Neuronal stem cell (in vitro differentiated cells): Measurements from ENCODE around the gene ADSS1.

ENCODE experiments used
- DNase-seq: peaks from one replicate; pipeline ENCODE4 v3.0.0-alpha.2; 2013; ENCODE audit warnings: low spot score
- H2AFZ ChIP-seq: one replicate; pipeline ENCODE4 v1.6.1; 2013; ENCODE audit warnings: mild to moderate bottlenecking, low read length, inconsistent platforms
- H2AK5ac ChIP-seq: 2 replicates; pipeline ENCODE4 v1.6.1; 2013; ENCODE audit warnings: low read depth, mild to moderate bottlenecking, inconsistent platforms, low read length, moderate library complexity, mixed read lengths
- H2BK120ac ChIP-seq: 2 replicates; pipeline ENCODE4 v1.6.1; 2013; ENCODE audit warnings: low read depth, mild to moderate bottlenecking, inconsistent platforms, low read length, moderate library complexity, mixed read lengths
- H2BK12ac ChIP-seq: one replicate; pipeline ENCODE4 v1.6.1; 2013; ENCODE audit warnings: low read length, inconsistent platforms
- H2BK15ac ChIP-seq: 2 replicates; pipeline ENCODE4 v1.6.1; 2013; ENCODE audit warnings: mild to moderate bottlenecking, low read length, inconsistent platforms, mixed read lengths
- H2BK5ac ChIP-seq: one replicate; pipeline ENCODE4 v1.6.1; 2013; ENCODE audit warnings: inconsistent platforms, mild to moderate bottlenecking, low read length, moderate library complexity
- H3K14ac ChIP-seq: one replicate; pipeline ENCODE4 v1.6.1; 2013; ENCODE audit warnings: low read length, inconsistent platforms
- H3K18ac ChIP-seq: 2 replicates; pipeline ENCODE4 v1.6.1; 2013; ENCODE audit warnings: low read length, inconsistent platforms
- H3K23ac ChIP-seq: 2 replicates; pipeline ENCODE4 v1.6.1; 2013; ENCODE audit warnings: low read depth, mild to moderate bottlenecking, mixed read lengths, low read length, inconsistent platforms; ENCODE audit not compliant: poor library complexity
- H3K27ac ChIP-seq: replicated peaks from 3 replicates; pipeline ENCODE4 v1.5.1; 2013; ENCODE audit warnings: low read length, inconsistent platforms
- H3K27me3 ChIP-seq, 3 experiments: 2 replicates each; pipeline ENCODE4 v1.6.1; 2013; ENCODE audit warnings: low read length in 3 of 3, mild to moderate bottlenecking in 2 of 3, inconsistent platforms in 1 of 3, low read depth in 1 of 3, mixed read lengths in 1 of 3, moderate library complexity in 1 of 3; ENCODE audit not compliant: control insufficient read depth in 3 of 3, insufficient read depth in 3 of 3
- H3K36me3 ChIP-seq, 2 donors: replicated peaks in 1 of 2; 2 replicates each; pipeline ENCODE4 v1.6.1; 2013; ENCODE audit warnings: low read length in 2 of 2; ENCODE audit not compliant: control insufficient read depth in 2 of 2, insufficient read depth in 2 of 2
- H3K4ac ChIP-seq: 2 replicates; pipeline ENCODE4 v1.6.1; 2013; ENCODE audit warnings: inconsistent platforms, mild to moderate bottlenecking, low read length, moderate library complexity
- H3K4me1 ChIP-seq, 2 donors: 1 replicate in 1 of 2; 2 replicates in 1 of 2; pipeline ENCODE4 v1.6.1; 2013; ENCODE audit warnings: low read length in 2 of 2, low read depth in 1 of 2; ENCODE audit not compliant: control insufficient read depth in 2 of 2, insufficient read depth in 1 of 2
- H3K4me2 ChIP-seq: one replicate; pipeline ENCODE4 v1.6.1; 2013; ENCODE audit warnings: mild to moderate bottlenecking, low read length, inconsistent platforms; ENCODE audit not compliant: insufficient read depth, poor library complexity, severe bottlenecking
- H3K4me3 ChIP-seq, 2 donors: 2 replicates each; pipeline ENCODE4 v1.5.1; 2013; ENCODE audit warnings: low read length in 2 of 2, mild to moderate bottlenecking in 2 of 2, inconsistent platforms in 1 of 2, moderate library complexity in 1 of 2
- H3K79me1 ChIP-seq: one replicate; pipeline ENCODE4 v1.6.1; 2013; ENCODE audit warnings: low read depth, mild to moderate bottlenecking, inconsistent platforms, low read length, moderate library complexity
- H3K9ac ChIP-seq: one replicate; pipeline ENCODE4 v1.6.1; 2013; ENCODE audit warnings: mild to moderate bottlenecking, low read depth, low read length, inconsistent platforms; ENCODE audit not compliant: poor library complexity
- H3K9me3 ChIP-seq, 2 donors: replicated peaks in 1 of 2; 2 replicates each; pipeline versions ENCODE3 to v1.6.1; 2013; ENCODE audit warnings: low read length in 2 of 2, mild to moderate bottlenecking in 2 of 2, inconsistent platforms in 1 of 2, low read depth in 1 of 2, mixed read lengths in 1 of 2, moderate library complexity in 1 of 2; ENCODE audit not compliant: control insufficient read depth in 2 of 2, insufficient read depth in 1 of 2
- H4K8ac ChIP-seq: one replicate; pipeline ENCODE4 v1.6.1; 2013; ENCODE audit warnings: low read depth, mild to moderate bottlenecking, inconsistent platforms, low read length, moderate library complexity
- H4K91ac ChIP-seq: one replicate; pipeline ENCODE4 v1.6.1; 2013; ENCODE audit warnings: low read length, low read depth, mild to moderate bottlenecking, inconsistent platforms; ENCODE audit not compliant: poor library complexity
- WGBS, 2 donors: extraction: QIAGEN DNeasy Blood & Tissue Kit; methylation state at CpG; one replicate each; pipeline ENCODE4 v1.1.7; 2013; ENCODE audit warnings: missing lambda C conversion rate in 2 of 2, mixed read lengths in 1 of 2; ENCODE audit not compliant: insufficient read length in 2 of 2, insufficient replicate concordance in 1 of 2; ENCODE audit errors: extremely low coverage in 2 of 2; 5-methylcytosine and 5-hydroxymethylcytosine counted together

Gene ADSS1

GRCh38 chr14:104781271-104782077 is 57.4 kb downstream of the ADSS1 start:
- Histone ChIP-seq H3K9ac (peak overlapping the region; percentile 4), H3K9me3 (peaks cover 0 to 2% of the 10 kb centered on the region in 2 donors), H3K36me3 (peaks cover 12 to 40% of the 10 kb centered on the region in 2 donors), H2BK12ac (no peak overlapping the region), H3K27me3 (no peaks in the 10 kb centered on the region), H3K23ac (no peak overlapping the region), H3K14ac (no peak overlapping the region), H3K18ac (peak overlapping the region; percentile 28), H4K91ac (no peak overlapping the region), H2BK15ac (no peak overlapping the region), H3K27ac (no peak overlapping the region), H3K4me2 (no peak overlapping the region), H4K8ac (no peak overlapping the region), H3K79me1 (peaks cover 21% of the 10 kb centered on the region), H2AK5ac (no peak overlapping the region), H2AFZ (no peak overlapping the region), H3K4ac (no peak overlapping the region), H3K4me1 (peaks cover 0 to 23% of the 10 kb centered on the region in 2 donors), H2BK5ac (peak overlapping the region; percentile 66), H2BK120ac (no peak overlapping the region), H3K4me3 (no peak overlapping the region)
- no peak for DNase-seq
- no CpG with 5 or more reads among the region's 20 CpGs for WGBS, 2 donors

- H3K23ac ChIP-seq: no peak overlapping the region
- H2AK5ac ChIP-seq: no peak overlapping the region
- H3K14ac ChIP-seq: no peak overlapping the region
- no peaks in the 10 kb centered on the region for H3K27me3 ChIP-seq
- no peak overlapping the region for H2BK12ac ChIP-seq
- no peak overlapping the region for H3K4me3 ChIP-seq
- no peak overlapping the region for H3K9ac ChIP-seq
- H3K9me3 ChIP-seq: peaks cover 0 to 2% of the 10 kb centered on the region in 2 donors
- H3K18ac ChIP-seq: no peak overlapping the region
- H3K36me3 ChIP-seq: peaks cover 8 to 40% of the 10 kb centered on the region in 2 donors
- no CpG with 5 or more reads among the region's 28 CpGs for WGBS, 2 donors
- peaks cover 15% of the 10 kb centered on the region for H3K79me1 ChIP-seq
- H3K4me1 ChIP-seq: peaks cover 0 to 17% of the 10 kb centered on the region in 2 donors
- H3K27ac ChIP-seq: no peak overlapping the region
- no peak overlapping the region for H2BK15ac ChIP-seq
- H4K8ac ChIP-seq: no peak overlapping the region
- H2BK120ac ChIP-seq: no peak overlapping the region
- no peak overlapping the region for H3K4ac ChIP-seq
- peak overlapping the region; percentile 66 for H2BK5ac ChIP-seq
- H4K91ac ChIP-seq: no peak overlapping the region
- no peak for DNase-seq
- H3K4me2 ChIP-seq: no peak overlapping the region
- H2AFZ ChIP-seq: no peak overlapping the region
Measured at GRCh38 chr14:104782086-104782807, 58.2 kb downstream of the ADSS1 start.

DNA sequence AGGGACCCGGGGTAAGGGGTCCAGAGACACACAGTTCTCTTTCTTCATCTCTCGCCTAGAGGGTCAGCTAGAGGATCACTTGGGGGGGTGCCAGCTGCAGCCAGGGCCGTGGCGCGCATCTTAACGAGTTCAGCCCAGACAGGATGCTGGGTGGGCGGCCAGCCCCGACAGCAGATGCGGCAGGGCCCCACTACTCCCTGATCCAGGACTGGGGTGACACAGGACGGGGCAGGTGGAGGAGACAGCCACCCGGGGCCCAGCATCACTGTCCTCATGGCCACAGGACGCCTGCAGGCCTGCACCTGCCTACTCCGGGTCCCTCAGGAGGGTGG is 58.7 kb downstream of the ADSS1 start:
- no peak overlapping the region for H2BK15ac ChIP-seq
- WGBS, 2 donors: no CpG with 5 or more reads among the region's 13 CpGs
- no peak overlapping the region for H3K4me3 ChIP-seq
- H2AK5ac ChIP-seq: no peak overlapping the region
- H2BK5ac ChIP-seq: no peak overlapping the region
- no peak overlapping the region for H2BK12ac ChIP-seq
- H3K4me2 ChIP-seq: peak overlapping the region; percentile 11
- H3K9ac ChIP-seq: peak overlapping the region; percentile 70
- peaks cover 0 to 12% of the 10 kb centered on the region in 2 donors for H3K4me1 ChIP-seq
- H3K14ac ChIP-seq: no peak overlapping the region
- no peak overlapping the region for H3K23ac ChIP-seq
- H3K79me1 ChIP-seq: peaks cover 15% of the 10 kb centered on the region
- no peak overlapping the region for H2AFZ ChIP-seq
- no peak overlapping the region for H3K4ac ChIP-seq
- no peaks in the 10 kb centered on the region for H3K27me3 ChIP-seq
- H2BK120ac ChIP-seq: no peak overlapping the region
- H4K8ac ChIP-seq: no peak overlapping the region
- no peak overlapping the region for H3K27ac ChIP-seq
- H3K9me3 ChIP-seq: peaks cover 0 to 2% of the 10 kb centered on the region in 2 donors
- H4K91ac ChIP-seq: no peak overlapping the region
- H3K18ac ChIP-seq: no peak overlapping the region
- peaks cover 6 to 45% of the 10 kb centered on the region in 2 donors for H3K36me3 ChIP-seq
- no peak for DNase-seq
